K562 (cell line): Measurements from ENCODE around the gene TMA16. TPM values are rescaled to one million over a fixed set of nuclear protein-coding genes. Genes with fewer than 3 reads are reported as not detected.

Experiments used
- CREBBP ChIP-seq: IDR thresholded peaks from one replicate; pipeline ENCODE4 v1.6.1; 2012; ENCODE audit warnings: low read depth, mild to moderate bottlenecking, control low read depth, inconsistent platforms, low read length
- FOXJ3 ChIP-seq: sonication (generic); formaldehyde crosslinking; IDR thresholded peaks from 2 replicates; pipeline ENCODE4 v1.4.0; 2020; ENCODE audit warnings: mild to moderate bottlenecking, missing genetic modification reagents
- GABPA ChIP-seq: fragments of 200-800 bp; sonication (Bioruptor generic); conservative IDR thresholded peaks from 2 replicates; pipeline ENCODE4 v1.6.1; 2016; ENCODE audit warnings: low read depth, missing genetic modification characterization, missing compliant biosample characterization
- GATA2 ChIP-seq: sonication (generic); formaldehyde crosslinking; IDR thresholded peaks from 2 replicates; pipeline ENCODE4 v1.4.0; 2020; ENCODE audit warnings: mild to moderate bottlenecking, missing genetic modification reagents
- HDGF ChIP-seq: fragments of 450-650 bp; IDR thresholded peaks from 2 replicates; pipeline ENCODE4 v1.6.1; 2016
- HMGN3 ChIP-seq: IDR thresholded peaks from 2 replicates; pipeline ENCODE4 v1.6.1; 2011; ENCODE audit warnings: borderline replicate concordance, low read depth, mild to moderate bottlenecking, mixed read lengths, low read length; ENCODE audit not compliant: insufficient read length; ENCODE audit errors: extremely low read depth
- ZNF140 ChIP-seq: fragments of 250-450 bp; sonication (Bioruptor Pico); IDR thresholded peaks from 2 replicates; pipeline ENCODE4 v1.8.0; 2021; ENCODE audit warnings: moderate library complexity, mild to moderate bottlenecking, inconsistent platforms
- ZNF354B ChIP-seq: fragments of 250-450 bp; sonication (Bioruptor Pico); IDR thresholded peaks from 2 replicates; pipeline ENCODE4 v1.4.0; 2020
- ZNF644 ChIP-seq: fragments of 200-800 bp; sonication (Bioruptor generic); IDR thresholded peaks from 2 replicates; pipeline ENCODE4 v1.6.1; 2016; ENCODE audit warnings: low read depth, missing genetic modification characterization, missing compliant biosample characterization
- ZNF695 ChIP-seq: fragments of 450-650 bp; formaldehyde crosslinking; IDR thresholded peaks from 2 replicates; pipeline ENCODE4 v1.4.0; 2020; ENCODE audit warnings: mild to moderate bottlenecking, moderate library complexity
- ZZZ3 ChIP-seq: fragments of 450-650 bp; IDR thresholded peaks from 2 replicates; pipeline ENCODE4 v1.6.1; 2016; ENCODE audit warnings: antibody characterized with exemption, mild to moderate bottlenecking, moderate library complexity
- polyA plus RNA-seq, 8 experiments: library from polyadenylated mRNA; depleted of rRNA in 4 of 8; stranded (reverse) in 5 of 8; unstranded in 3 of 8; fragments of >200 nt; fragmentation: Nextera tagmentation in 2 of 8; fragmentation: Illumina TruSeq in 1 of 8; extraction: Ambion mirVana in 2 of 8; extraction: Trizol in 1 of 8; gene quantifications; 2 replicates each; pipeline versions ENCODE4 v1.2.1 to v1.2.3, GENCODE V29; 2011 to 2014; ENCODE audit warnings: inconsistent platforms in 1 of 8, missing spikeins in 1 of 8
- total RNA-seq, 7 experiments: library from RNA; depleted of rRNA in 6 of 7; stranded (reverse); fragments of >200 nt in 6 of 7; fragmentation: Illumina TruSeq in 2 of 7; extraction: Trizol in 2 of 7; gene quantifications; 2 replicates each; pipeline versions ENCODE4 v1.2.1 to v1.2.3, GENCODE V29; 2011 to 2021; ENCODE audit warnings: low replicate concordance in 1 of 7
- TF ChIP-seq, protein P1 (sequence below): sonication (generic); formaldehyde crosslinking; IDR thresholded peaks from 2 replicates; pipeline ENCODE4 v1.8.0; 2022; ENCODE audit warnings: mild to moderate bottlenecking, missing genetic modification reagents
- TF ChIP-seq, protein P2 (sequence below): fragments of 450-650 bp; IDR thresholded peaks from 2 replicates; pipeline ENCODE4 v1.7.0; 2016; ENCODE audit warnings: borderline replicate concordance
- TF ChIP-seq, protein P3 (sequence below): fragments of 250-450 bp; sonication (Bioruptor Pico); IDR thresholded peaks from 2 replicates; pipeline ENCODE4 v1.5.0; 2021
- TF ChIP-seq, protein P4 (sequence below): fragments of 250-450 bp; sonication (Bioruptor Pico); IDR thresholded peaks from 2 replicates; pipeline ENCODE4 v1.5.0; 2021
- TF ChIP-seq, protein P5 (sequence below): sonication (generic); formaldehyde crosslinking; IDR thresholded peaks from 2 replicates; pipeline ENCODE4 v1.8.0; 2022; ENCODE audit warnings: mild to moderate bottlenecking, low read depth, missing genetic modification reagents
- TF ChIP-seq, protein P6 (sequence below), 2 experiments: fragments of 250-450 bp in 1 of 2; fragments of 450-650 bp in 1 of 2; sonication (Bioruptor Pico) in 1 of 2; IDR thresholded peaks; 2 replicates each; pipeline versions ENCODE4 v1.6.1 to v1.8.0; 2016 to 2021; ENCODE audit warnings: mild to moderate bottlenecking in 2 of 2, moderate library complexity in 2 of 2, missing compliant biosample characterization in 1 of 2, missing genetic modification characterization in 1 of 2

Gene TMA16
- total and polyA plus RNA-seq, 9 of the 15 experiments (the other 6 are each of a cell fraction or from before 2014, with no cell fraction given) = 27.7 to 74.8 (median 66.6) TPM

DNA sequence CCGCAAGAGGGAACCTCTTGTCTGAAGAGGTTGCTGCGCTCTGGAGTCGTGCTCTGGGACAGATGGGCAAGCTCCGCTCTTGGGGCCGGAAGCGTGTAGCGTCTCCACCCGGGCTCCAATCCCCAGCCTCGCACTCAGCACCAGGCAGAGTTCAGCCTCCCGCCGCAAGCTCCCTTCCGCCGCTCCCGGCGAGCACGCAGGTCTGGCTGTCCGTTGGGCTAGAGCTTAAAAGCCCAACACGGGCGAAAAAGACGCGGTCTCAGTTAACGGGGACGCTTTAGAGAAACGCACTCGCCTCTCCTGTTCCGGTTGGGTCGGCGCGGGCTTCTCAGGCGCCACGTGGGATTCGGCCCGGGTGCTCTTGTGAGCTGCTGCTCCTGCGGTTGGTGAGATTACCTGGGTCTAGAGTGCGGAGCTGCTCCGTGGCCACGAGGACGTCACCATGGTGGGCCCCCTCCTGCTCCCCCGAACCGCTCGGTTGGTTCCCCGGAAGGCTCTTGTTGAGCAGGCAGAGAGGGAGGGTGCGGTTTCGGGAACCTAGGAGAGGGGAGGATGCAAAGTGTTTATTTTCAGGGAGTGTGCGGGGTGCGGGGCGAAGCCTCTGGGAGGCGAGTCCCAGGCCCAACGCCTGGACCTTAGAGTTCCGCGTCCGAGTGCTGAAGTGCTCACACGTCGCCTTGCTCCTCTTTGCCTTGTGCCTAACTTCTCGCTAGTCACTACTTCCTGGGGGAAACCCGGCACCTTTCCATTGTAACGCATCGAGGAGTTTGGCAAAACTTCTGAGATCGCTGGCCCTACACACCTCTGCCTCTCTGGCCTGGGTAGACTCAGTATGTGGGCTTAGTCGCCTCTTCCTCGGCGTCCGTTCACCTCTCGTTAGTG is at the start of gene TMA16 (continued):
- TF ChIP-seq, protein P1, sequence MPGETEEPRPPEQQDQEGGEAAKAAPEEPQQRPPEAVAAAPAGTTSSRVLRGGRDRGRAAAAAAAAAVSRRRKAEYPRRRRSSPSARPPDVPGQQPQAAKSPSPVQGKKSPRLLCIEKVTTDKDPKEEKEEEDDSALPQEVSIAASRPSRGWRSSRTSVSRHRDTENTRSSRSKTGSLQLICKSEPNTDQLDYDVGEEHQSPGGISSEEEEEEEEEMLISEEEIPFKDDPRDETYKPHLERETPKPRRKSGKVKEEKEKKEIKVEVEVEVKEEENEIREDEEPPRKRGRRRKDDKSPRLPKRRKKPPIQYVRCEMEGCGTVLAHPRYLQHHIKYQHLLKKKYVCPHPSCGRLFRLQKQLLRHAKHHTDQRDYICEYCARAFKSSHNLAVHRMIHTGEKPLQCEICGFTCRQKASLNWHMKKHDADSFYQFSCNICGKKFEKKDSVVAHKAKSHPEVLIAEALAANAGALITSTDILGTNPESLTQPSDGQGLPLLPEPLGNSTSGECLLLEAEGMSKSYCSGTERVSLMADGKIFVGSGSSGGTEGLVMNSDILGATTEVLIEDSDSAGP (CRISPR knock-in tag) = no peak
- no peak for TF ChIP-seq ZNF644
- no peak for TF ChIP-seq CREBBP
- TF ChIP-seq, protein P2, sequence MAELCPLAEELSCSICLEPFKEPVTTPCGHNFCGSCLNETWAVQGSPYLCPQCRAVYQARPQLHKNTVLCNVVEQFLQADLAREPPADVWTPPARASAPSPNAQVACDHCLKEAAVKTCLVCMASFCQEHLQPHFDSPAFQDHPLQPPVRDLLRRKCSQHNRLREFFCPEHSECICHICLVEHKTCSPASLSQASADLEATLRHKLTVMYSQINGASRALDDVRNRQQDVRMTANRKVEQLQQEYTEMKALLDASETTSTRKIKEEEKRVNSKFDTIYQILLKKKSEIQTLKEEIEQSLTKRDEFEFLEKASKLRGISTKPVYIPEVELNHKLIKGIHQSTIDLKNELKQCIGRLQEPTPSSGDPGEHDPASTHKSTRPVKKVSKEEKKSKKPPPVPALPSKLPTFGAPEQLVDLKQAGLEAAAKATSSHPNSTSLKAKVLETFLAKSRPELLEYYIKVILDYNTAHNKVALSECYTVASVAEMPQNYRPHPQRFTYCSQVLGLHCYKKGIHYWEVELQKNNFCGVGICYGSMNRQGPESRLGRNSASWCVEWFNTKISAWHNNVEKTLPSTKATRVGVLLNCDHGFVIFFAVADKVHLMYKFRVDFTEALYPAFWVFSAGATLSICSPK = no peak
- TF ChIP-seq ZNF140 (CRISPR knock-in tag) = no peak
- peak; percentile 49 for TF ChIP-seq HMGN3
- TF ChIP-seq HDGF = no peak
- TF ChIP-seq, protein P3, sequence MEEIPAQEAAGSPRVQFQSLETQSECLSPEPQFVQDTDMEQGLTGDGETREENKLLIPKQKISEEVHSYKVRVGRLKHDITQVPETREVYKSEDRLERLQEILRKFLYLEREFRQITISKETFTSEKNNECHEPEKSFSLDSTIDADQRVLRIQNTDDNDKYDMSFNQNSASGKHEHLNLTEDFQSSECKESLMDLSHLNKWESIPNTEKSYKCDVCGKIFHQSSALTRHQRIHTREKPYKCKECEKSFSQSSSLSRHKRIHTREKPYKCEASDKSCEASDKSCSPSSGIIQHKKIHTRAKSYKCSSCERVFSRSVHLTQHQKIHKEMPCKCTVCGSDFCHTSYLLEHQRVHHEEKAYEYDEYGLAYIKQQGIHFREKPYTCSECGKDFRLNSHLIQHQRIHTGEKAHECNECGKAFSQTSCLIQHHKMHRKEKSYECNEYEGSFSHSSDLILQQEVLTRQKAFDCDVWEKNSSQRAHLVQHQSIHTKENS (CRISPR knock-in tag) = no peak
- TF ChIP-seq FOXJ3 = no peak
- TF ChIP-seq, protein P4, sequence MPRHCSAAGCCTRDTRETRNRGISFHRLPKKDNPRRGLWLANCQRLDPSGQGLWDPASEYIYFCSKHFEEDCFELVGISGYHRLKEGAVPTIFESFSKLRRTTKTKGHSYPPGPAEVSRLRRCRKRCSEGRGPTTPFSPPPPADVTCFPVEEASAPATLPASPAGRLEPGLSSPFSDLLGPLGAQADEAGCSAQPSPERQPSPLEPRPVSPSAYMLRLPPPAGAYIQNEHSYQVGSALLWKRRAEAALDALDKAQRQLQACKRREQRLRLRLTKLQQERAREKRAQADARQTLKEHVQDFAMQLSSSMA (CRISPR knock-in tag) = no peak
- TF ChIP-seq GATA2 (CRISPR knock-in tag) = no peak
- TF ChIP-seq, protein P5, sequence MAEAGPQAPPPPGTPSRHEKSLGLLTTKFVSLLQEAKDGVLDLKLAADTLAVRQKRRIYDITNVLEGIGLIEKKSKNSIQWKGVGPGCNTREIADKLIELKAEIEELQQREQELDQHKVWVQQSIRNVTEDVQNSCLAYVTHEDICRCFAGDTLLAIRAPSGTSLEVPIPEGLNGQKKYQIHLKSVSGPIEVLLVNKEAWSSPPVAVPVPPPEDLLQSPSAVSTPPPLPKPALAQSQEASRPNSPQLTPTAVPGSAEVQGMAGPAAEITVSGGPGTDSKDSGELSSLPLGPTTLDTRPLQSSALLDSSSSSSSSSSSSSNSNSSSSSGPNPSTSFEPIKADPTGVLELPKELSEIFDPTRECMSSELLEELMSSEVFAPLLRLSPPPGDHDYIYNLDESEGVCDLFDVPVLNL (CRISPR knock-in tag) = no peak; the same call in 1 of the 2 replicates
- peak; percentile 98 for TF ChIP-seq GABPA (tag)
- TF ChIP-seq, protein P6, sequence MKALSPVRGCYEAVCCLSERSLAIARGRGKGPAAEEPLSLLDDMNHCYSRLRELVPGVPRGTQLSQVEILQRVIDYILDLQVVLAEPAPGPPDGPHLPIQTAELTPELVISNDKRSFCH (CRISPR knock-in tag; IDR thresholded peaks at IDR 0.05) = no peak
- TF ChIP-seq, protein P6 (tag; IDR thresholded peaks at IDR 0.05) = peak; percentile 66; the same call in 1 of the 2 replicates
- TF ChIP-seq ZZZ3 = no peak
- no peak for TF ChIP-seq ZNF354B
- TF ChIP-seq ZNF695 (CRISPR knock-in tag) = no peak
